Measurements from ENCODE around the gene DKKL1.
A peak's percentile ranks its signal among the peaks of the same experiment; 100 is the strongest.

DKKL1 gene

GRCh38 chr19:49378512-49378911 is 14.8 kb downstream of the DKKL1 start:
- TF ChIP-seq EP300 (IDR thresholded peaks at IDR 0.05; ENCODE audit: borderline replicate concordance) (no peak), REST (IDR thresholded peaks at IDR 0.05; ENCODE audit: low read depth) (no peak), TCF12 (IDR thresholded peaks at IDR 0.05; ENCODE audit: low read depth) (no peak), USF1 (IDR thresholded peaks at IDR 0.05) (no peak)

GRCh38 chr19:49380391-49380790 is 16.7 kb downstream of the DKKL1 start:
- TF ChIP-seq TAF1 (IDR thresholded peaks at IDR 0.05; ENCODE audit: low read depth), result no peak
- TF ChIP-seq CEBPB (IDR thresholded peaks at IDR 0.05), result no peak
- no peak for TF ChIP-seq EP300 (IDR thresholded peaks at IDR 0.05; ENCODE audit: borderline replicate concordance)
- no peak for TF ChIP-seq FOXM1 (IDR thresholded peaks at IDR 0.05; ENCODE audit: borderline replicate concordance, low read depth)
- TF ChIP-seq NFIC (IDR thresholded peaks at IDR 0.05), result no peak
- no peak for TF ChIP-seq REST (IDR thresholded peaks at IDR 0.05; ENCODE audit: low read depth)
- TF ChIP-seq YY1 (IDR thresholded peaks at IDR 0.05; ENCODE audit: low read depth), result no peak
- TF ChIP-seq MAX (IDR thresholded peaks at IDR 0.05), result no peak
- no peak for TF ChIP-seq RAD21 (IDR thresholded peaks at IDR 0.05; ENCODE audit: low read depth)
- no peak for TF ChIP-seq EGR1 (IDR thresholded peaks at IDR 0.05)
- no peak for TF ChIP-seq USF1 (IDR thresholded peaks at IDR 0.05)
- no peak for TF ChIP-seq TCF12 (IDR thresholded peaks at IDR 0.05; ENCODE audit: low read depth)

- TF ChIP-seq FOXM1 (IDR thresholded peaks at IDR 0.05; ENCODE audit: borderline replicate concordance, low read depth) (no peak), TCF12 (IDR thresholded peaks at IDR 0.05; ENCODE audit: low read depth) (no peak)
These were observed 19.0 kb downstream of the DKKL1 start for GRCh38 chr19:49382639-49383038.

- no peak for TF ChIP-seq EGR1 (IDR thresholded peaks at IDR 0.05)
- no peak for TF ChIP-seq NFIC (IDR thresholded peaks at IDR 0.05)
- no peak for TF ChIP-seq USF1 (IDR thresholded peaks at IDR 0.05)
- TF ChIP-seq MAX (IDR thresholded peaks at IDR 0.05), result no peak
- no peak for TF ChIP-seq CEBPB (IDR thresholded peaks at IDR 0.05)
- TF ChIP-seq TCF12 (IDR thresholded peaks at IDR 0.05; ENCODE audit: low read depth), result no peak
- TF ChIP-seq REST (IDR thresholded peaks at IDR 0.05; ENCODE audit: low read depth), result no peak
- no peak for TF ChIP-seq EP300 (IDR thresholded peaks at IDR 0.05; ENCODE audit: borderline replicate concordance)
- no peak for TF ChIP-seq YY1 (IDR thresholded peaks at IDR 0.05; ENCODE audit: low read depth)
These were observed 19.9 kb downstream of the DKKL1 start for GRCh38 chr19:49383599-49383998.

GRCh38 chr19:49387936-49388372 is 24.3 kb downstream of the DKKL1 start, which contains the start of gene KASH5:
Gene KASH5 (plus strand): TSS chr19:49388249. CDS start chr19:49390884, 2,635 bp downstream.
- TF ChIP-seq NFIC (IDR thresholded peaks at IDR 0.05) (no peak), EP300 (IDR thresholded peaks at IDR 0.05; ENCODE audit: borderline replicate concordance) (no peak), ZBTB7A (IDR thresholded peaks at IDR 0.05; ENCODE audit: low read depth) (peak; percentile 33; the same call in 1 of the 2 replicates), TEAD4 (IDR thresholded peaks at IDR 0.05) (no peak), RAD21 (IDR thresholded peaks at IDR 0.05; ENCODE audit: low read depth) (no peak), YY1 (IDR thresholded peaks at IDR 0.05; ENCODE audit: low read depth) (peak; percentile 53; the same call in 1 of the 2 replicates), EGR1 (IDR thresholded peaks at IDR 0.05) (0 out of 2 replicates have a peak, but pooled peaks have one; percentile 11), CEBPB (IDR thresholded peaks at IDR 0.05) (no peak), MAX (IDR thresholded peaks at IDR 0.05) (peak; percentile 98), FOXM1 (IDR thresholded peaks at IDR 0.05; ENCODE audit: borderline replicate concordance, low read depth) (no peak), REST (IDR thresholded peaks at IDR 0.05; ENCODE audit: low read depth) (no peak), USF1 (IDR thresholded peaks at IDR 0.05) (no peak), TCF12 (IDR thresholded peaks at IDR 0.05; ENCODE audit: low read depth) (0 out of 2 replicates have a peak, but pooled peaks have one; percentile 29)

Measured in Ishikawa (cell line).